Keratinocyte (primary cell): ENCODE measurements around the gene ADCY4. TPM values are rescaled to one million over a fixed set of nuclear protein-coding genes. Genes with fewer than 3 reads are reported as not detected.

ENCODE experiments used
- DNase-seq: peaks from one replicate; pipeline ENCODE4 v3.0.0-alpha.2; 2011; ENCODE audit warnings: low read depth, missing footprints, low spot score
- FAIRE-seq: peaks from 2 replicates; lab custom pipeline; 2011; peaks lifted over from hg19 to GRCh38; lab: Jason Lieb, UNC
- H2AFZ ChIP-seq: 2 replicates; pipeline ENCODE4 v1.6.0; 2012; ENCODE audit warnings: low read length, control low read depth, inconsistent platforms; ENCODE audit not compliant: control insufficient read depth
- H3K27ac ChIP-seq: 2 replicates; pipeline ENCODE4 v1.5.1; 2011; ENCODE audit warnings: low read length; ENCODE audit not compliant: control insufficient read depth, insufficient read depth
- H3K27me3 ChIP-seq: 3 replicates; pipeline ENCODE4 v1.6.0; 2011; ENCODE audit warnings: low read length; ENCODE audit not compliant: control insufficient read depth, insufficient read depth; ENCODE audit errors: extremely low read depth
- H3K36me3 ChIP-seq, 2 experiments: 2 replicates in 1 of 2; 3 replicates in 1 of 2; pipeline ENCODE4 v1.5.1; 2011; ENCODE audit warnings: low read length in 2 of 2, mild to moderate bottlenecking in 1 of 2; ENCODE audit not compliant: control insufficient read depth in 2 of 2, insufficient read depth in 2 of 2; ENCODE audit errors: extremely low read depth in 1 of 2
- H3K4me1 ChIP-seq: 3 replicates; pipeline ENCODE4 v1.5.1; 2011; ENCODE audit warnings: low read length; ENCODE audit not compliant: control insufficient read depth, insufficient read depth; ENCODE audit errors: extremely low read depth
- H3K4me2 ChIP-seq: 3 replicates; pipeline ENCODE4 v1.6.0; 2011; ENCODE audit warnings: low read depth, low read length; ENCODE audit not compliant: control insufficient read depth, insufficient read depth; ENCODE audit errors: extremely low read depth
- H3K4me3 ChIP-seq, 3 experiments: fragments of 200-600 bp in 1 of 3; sonication (generic) in 1 of 3; 2 replicates in 2 of 3; 3 replicates in 1 of 3; pipeline ENCODE4 v1.5.1; 2011 to 2016; ENCODE audit warnings: low read length in 3 of 3, mild to moderate bottlenecking in 3 of 3, control low read depth in 2 of 3, inconsistent platforms in 1 of 3, low read depth in 1 of 3, mixed read lengths in 1 of 3, mixed run types in 1 of 3, moderate library complexity in 1 of 3; ENCODE audit not compliant: control insufficient read depth in 2 of 3, insufficient read depth in 2 of 3; ENCODE audit errors: extremely low read depth in 1 of 3
- H3K79me2 ChIP-seq: 2 replicates; pipeline ENCODE4 v1.6.0; 2012; ENCODE audit warnings: low read length; ENCODE audit not compliant: control insufficient read depth, insufficient read depth
- H3K9ac ChIP-seq: 3 replicates; pipeline ENCODE4 v1.6.0; 2011; ENCODE audit warnings: low read length; ENCODE audit not compliant: control insufficient read depth, insufficient read depth; ENCODE audit errors: extremely low read depth
- H3K9me1 ChIP-seq: 3 replicates; pipeline ENCODE4 v1.6.0; 2011; ENCODE audit warnings: low read length; ENCODE audit not compliant: control insufficient read depth, insufficient read depth; ENCODE audit errors: extremely low read depth
- H3K9me3 ChIP-seq: 2 replicates; pipeline ENCODE4 v1.5.1; 2012; ENCODE audit warnings: low read depth, low read length; ENCODE audit not compliant: control insufficient read depth
- H4K20me1 ChIP-seq: 3 replicates; pipeline ENCODE4 v1.6.0; 2011; ENCODE audit warnings: low read length; ENCODE audit not compliant: control insufficient read depth, insufficient read depth; ENCODE audit errors: extremely low read depth
- EZH2 ChIP-seq: IDR thresholded peaks from one replicate; pipeline ENCODE4 v1.6.1; 2012; ENCODE audit warnings: inconsistent platforms, mild to moderate bottlenecking, low read length, moderate library complexity
- dilution Hi-C: fragments of 300-500 bp; cut with MboI; formaldehyde crosslinking; loops from one replicate; pipeline ENCODE4 v1.7.0; 2020; ENCODE audit warnings: low sequenced_read_pairs; ENCODE audit not compliant: extremely low pct_ligation_motif_present
- polyA plus RNA-seq, 5 experiments: library from polyadenylated mRNA; depleted of rRNA in 3 of 5; stranded (reverse) in 3 of 5; stranded (forward) in 1 of 5; unstranded in 1 of 5; fragments of >200 nt; gene quantifications; 1 replicate in 1 of 5; 2 replicates in 3 of 5; 3 replicates in 1 of 5; pipeline versions ENCODE4 v1.2.1 to v1.2.3, GENCODE V29; 2011 to 2012; ENCODE audit warnings: missing spikeins in 2 of 5, low read depth in 1 of 5, low replicate concordance in 1 of 5
- TF ChIP-seq, protein P1 (sequence below), 3 experiments: IDR thresholded peaks in 1 of 3; conservative IDR thresholded peaks in 1 of 3; optimal IDR thresholded peaks in 1 of 3; 2 replicates in 2 of 3; 3 replicates in 1 of 3; pipeline versions ENCODE3 to v1.5.1; 2011; ENCODE audit warnings: low read length in 3 of 3, mild to moderate bottlenecking in 3 of 3, moderate library complexity in 2 of 3, control low read depth in 1 of 3, inconsistent platforms in 1 of 3; ENCODE audit not compliant: insufficient read depth in 2 of 3; ENCODE audit errors: extremely low read depth in 1 of 3

ADCY4 gene
- polyA plus RNA-seq, 1 donor (not counting 4 experiments of a cell fraction or from before 2014, with no cell fraction given), result 0.21 TPM

DNA sequence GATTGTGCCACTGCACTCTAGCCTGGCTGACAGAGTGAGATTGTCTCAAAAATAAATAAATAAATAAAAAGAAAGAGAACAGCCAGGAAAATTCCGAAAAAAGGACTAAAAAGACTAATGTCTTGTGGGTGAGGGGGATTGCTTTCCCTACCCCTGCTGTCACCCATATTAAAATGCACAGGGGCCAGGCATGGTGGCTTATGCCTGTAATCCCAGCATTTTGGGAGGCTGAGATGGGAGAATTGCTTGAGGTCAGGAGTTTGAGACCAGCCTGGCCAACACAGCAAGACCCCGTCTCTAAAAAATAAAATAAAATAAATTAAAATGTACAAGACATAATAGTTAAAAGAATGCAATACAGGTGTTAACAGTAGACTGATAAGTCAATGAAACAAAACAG is 41.3 kb downstream of the ADCY4 start:
- Histone ChIP-seq H3K9me3 (no peaks in the 10 kb centered on the region), H3K79me2 (peaks cover 12% of the 10 kb centered on the region), H3K4me3 (no peak overlapping the region), H3K27me3 (no peaks in the 10 kb centered on the region), H2AFZ (no peak overlapping the region), H3K9me1 (no peaks in the 10 kb centered on the region), H3K9ac (no peak overlapping the region), H3K4me2 (no peak overlapping the region), H3K4me1 (peaks cover 25% of the 10 kb centered on the region), H3K36me3 (peaks cover 39 to 49% of the 10 kb centered on the region in 2 experiments), H4K20me1 (no peaks in the 10 kb centered on the region), H3K27ac (no peak overlapping the region)
- no peak for FAIRE-seq
- TF ChIP-seq EZH2, result no peak
- TF ChIP-seq, protein P1, sequence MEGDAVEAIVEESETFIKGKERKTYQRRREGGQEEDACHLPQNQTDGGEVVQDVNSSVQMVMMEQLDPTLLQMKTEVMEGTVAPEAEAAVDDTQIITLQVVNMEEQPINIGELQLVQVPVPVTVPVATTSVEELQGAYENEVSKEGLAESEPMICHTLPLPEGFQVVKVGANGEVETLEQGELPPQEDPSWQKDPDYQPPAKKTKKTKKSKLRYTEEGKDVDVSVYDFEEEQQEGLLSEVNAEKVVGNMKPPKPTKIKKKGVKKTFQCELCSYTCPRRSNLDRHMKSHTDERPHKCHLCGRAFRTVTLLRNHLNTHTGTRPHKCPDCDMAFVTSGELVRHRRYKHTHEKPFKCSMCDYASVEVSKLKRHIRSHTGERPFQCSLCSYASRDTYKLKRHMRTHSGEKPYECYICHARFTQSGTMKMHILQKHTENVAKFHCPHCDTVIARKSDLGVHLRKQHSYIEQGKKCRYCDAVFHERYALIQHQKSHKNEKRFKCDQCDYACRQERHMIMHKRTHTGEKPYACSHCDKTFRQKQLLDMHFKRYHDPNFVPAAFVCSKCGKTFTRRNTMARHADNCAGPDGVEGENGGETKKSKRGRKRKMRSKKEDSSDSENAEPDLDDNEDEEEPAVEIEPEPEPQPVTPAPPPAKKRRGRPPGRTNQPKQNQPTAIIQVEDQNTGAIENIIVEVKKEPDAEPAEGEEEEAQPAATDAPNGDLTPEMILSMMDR (optimal IDR thresholded peaks at IDR 0.05 in 1 of 3, IDR thresholded peaks at IDR 0.05 in 1 of 3, conservative IDR thresholded peaks at IDR 0.05 in 1 of 3; ENCODE audit: extremely low read depth in 1 of 3, insufficient read depth in 2 of 3, low read length in 3 of 3), result no peak
- dilution Hi-C loops, result no loop called here
- DNase-seq, result no peak

DNA sequence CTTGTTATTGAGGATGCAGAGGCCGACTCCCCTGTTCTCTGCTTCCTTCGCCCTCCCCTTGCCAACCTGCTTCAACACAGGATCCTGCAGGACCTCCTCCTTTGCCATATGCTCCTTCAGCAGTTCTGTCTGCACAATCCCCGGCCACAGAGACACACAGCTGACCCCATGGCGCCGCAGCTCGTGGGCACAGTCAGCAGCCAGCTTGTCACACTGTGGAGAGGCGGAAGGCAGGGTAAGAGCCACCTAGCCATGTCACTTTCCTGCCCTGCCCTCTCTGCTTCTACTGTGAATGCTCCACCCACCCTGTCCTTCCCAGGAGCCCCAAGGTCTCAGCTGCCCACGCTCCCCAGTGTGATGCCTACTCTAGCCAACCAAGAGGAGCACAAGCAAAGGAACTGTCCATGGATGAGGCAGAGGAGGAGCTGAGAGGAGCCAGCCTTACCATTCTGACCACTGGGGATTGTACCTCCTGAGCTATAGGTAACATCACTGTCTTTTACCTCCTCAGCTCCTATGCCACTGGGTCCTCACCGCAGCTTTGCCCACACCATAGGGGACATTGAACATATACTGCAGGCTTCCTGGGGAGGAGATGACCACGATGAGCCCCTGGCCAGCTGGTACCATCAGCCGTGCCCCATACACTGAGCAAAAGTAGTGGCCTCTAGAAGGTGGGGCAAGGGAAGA is 42.6 kb downstream of the ADCY4 start:
- Histone ChIP-seq H3K79me2 (peaks cover 7% of the 10 kb centered on the region), H3K9me1 (no peaks in the 10 kb centered on the region), H2AFZ (no peak overlapping the region), H3K36me3 (peaks cover 39 to 47% of the 10 kb centered on the region in 2 experiments), H4K20me1 (no peaks in the 10 kb centered on the region), H3K27ac (no peak overlapping the region), H3K27me3 (no peaks in the 10 kb centered on the region), H3K9me3 (no peaks in the 10 kb centered on the region), H3K4me2 (no peak overlapping the region), H3K4me1 (peaks cover 13% of the 10 kb centered on the region), H3K4me3 (no peak overlapping the region), H3K9ac (no peak overlapping the region)
- DNase-seq (no peak), FAIRE-seq (no peak)
- TF ChIP-seq, protein P1 (optimal IDR thresholded peaks at IDR 0.05 in 1 of 3, IDR thresholded peaks at IDR 0.05 in 1 of 3, conservative IDR thresholded peaks at IDR 0.05 in 1 of 3; ENCODE audit: extremely low read depth in 1 of 3, insufficient read depth in 2 of 3, low read length in 3 of 3), result no peak
- dilution Hi-C loops, result no loop called here
